ENCODE results near the gene FNDC3B. TPM values are rescaled to one million over a fixed set of nuclear protein-coding genes. Genes with fewer than 3 reads are reported as not detected.

Gene FNDC3B
- polyA plus RNA-seq, 1 donor: 25.9 TPM

DNA sequence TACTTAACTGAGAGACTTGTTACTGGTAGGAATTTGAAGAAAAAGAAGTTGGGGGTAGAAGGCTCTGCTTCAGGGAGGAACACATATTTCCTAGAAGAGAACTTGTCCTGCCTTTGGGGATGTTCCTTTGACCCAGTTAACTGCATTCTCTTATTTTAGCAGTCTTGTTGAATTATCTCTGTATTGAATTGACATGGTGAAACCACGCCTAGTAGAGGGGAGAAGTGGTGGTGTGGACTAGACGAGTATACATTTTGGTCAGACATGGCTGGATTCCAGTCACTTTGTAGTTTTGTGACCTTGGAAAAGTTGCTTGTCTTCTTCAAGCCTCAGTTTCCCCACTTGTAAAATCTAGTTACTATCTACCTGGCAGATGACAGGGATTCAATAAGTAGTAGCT, 87.8 kb downstream of the FNDC3B start:
- Histone ChIP-seq H3K27me3 (ENCODE audit: control insufficient read depth, insufficient read depth, low read length) (no peaks in the 10 kb centered on the region), H3K4me3 (ENCODE audit: low read length) (no peak overlapping the region), H3K36me3 (ENCODE audit: control insufficient read depth, insufficient read depth, low read length) (peaks cover 17% of the 10 kb centered on the region), H3K4me1 (ENCODE audit: control insufficient read depth, insufficient read depth, low read length) (peaks cover 9% of the 10 kb centered on the region), H3K9me3 (ENCODE audit: control insufficient read depth, low read depth, low read length) (peaks cover 3% of the 10 kb centered on the region), H3K27ac (ENCODE audit: low read length) (peak overlapping the region; percentile 5)
- no peak for DNase-seq
- no CpG with 5 or more reads among the region's 2 CpGs for WGBS (ENCODE audit: insufficient coverage, low lambda C conversion rate)

GRCh38 chr3:172127929-172128580, 88.7 kb downstream of the FNDC3B start:
- Histone ChIP-seq H3K4me1 (ENCODE audit: control insufficient read depth, insufficient read depth, low read length) (peaks cover 9% of the 10 kb centered on the region), H3K36me3 (ENCODE audit: control insufficient read depth, insufficient read depth, low read length) (peaks cover 11% of the 10 kb centered on the region), H3K4me3 (ENCODE audit: low read length) (no peak overlapping the region), H3K27ac (ENCODE audit: low read length) (no peak overlapping the region), H3K27me3 (ENCODE audit: control insufficient read depth, insufficient read depth, low read length) (no peaks in the 10 kb centered on the region), H3K9me3 (ENCODE audit: control insufficient read depth, low read depth, low read length) (peaks cover 3% of the 10 kb centered on the region)
- WGBS (ENCODE audit: insufficient coverage, low lambda C conversion rate): no CpG with 5 or more reads among the region's 6 CpGs
- no peak for DNase-seq

- Histone ChIP-seq H3K27me3 (ENCODE audit: control insufficient read depth, insufficient read depth, low read length) (no peaks in the 10 kb centered on the region), H3K27ac (ENCODE audit: low read length) (no peak overlapping the region), H3K4me3 (ENCODE audit: low read length) (no peak overlapping the region), H3K36me3 (ENCODE audit: control insufficient read depth, insufficient read depth, low read length) (peaks cover 8% of the 10 kb centered on the region), H3K9me3 (ENCODE audit: control insufficient read depth, low read depth, low read length) (peaks cover 3% of the 10 kb centered on the region), H3K4me1 (ENCODE audit: control insufficient read depth, insufficient read depth, low read length) (peaks cover 12% of the 10 kb centered on the region)
- no CpG with 5 or more reads among the region's 9 CpGs for WGBS (ENCODE audit: insufficient coverage, low lambda C conversion rate)
- DNase-seq: no peak
Measured at GRCh38 chr3:172128858-172129257, 89.5 kb downstream of the FNDC3B start.

DNA sequence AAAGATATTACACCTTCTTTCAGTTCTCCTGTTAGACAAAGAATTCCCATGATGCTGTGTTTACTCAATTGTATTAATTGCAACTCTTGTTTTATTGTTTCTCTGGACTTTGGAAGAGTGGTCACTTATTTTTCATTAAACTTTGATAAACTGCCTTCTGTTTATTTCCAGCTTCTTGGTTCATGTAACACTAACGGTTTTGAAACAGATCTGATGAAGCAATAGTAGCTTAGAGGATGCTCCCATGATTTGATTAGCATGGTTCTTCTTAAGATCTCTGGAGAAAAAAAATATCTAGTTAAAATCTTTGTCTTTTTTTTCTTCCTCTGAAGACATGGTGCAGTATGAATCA, 90.1 kb downstream of the FNDC3B start:
- peak overlapping the region; percentile 49 for H3K27ac ChIP-seq (ENCODE audit: low read length)
- peaks cover 2% of the 10 kb centered on the region for H3K36me3 ChIP-seq (ENCODE audit: control insufficient read depth, insufficient read depth, low read length)
- peaks cover 17% of the 10 kb centered on the region for H3K4me1 ChIP-seq (ENCODE audit: control insufficient read depth, insufficient read depth, low read length)
- peaks cover 3% of the 10 kb centered on the region for H3K9me3 ChIP-seq (ENCODE audit: control insufficient read depth, low read depth, low read length)
- DNase-seq: no peak
- 100% methylated on average over 1 of the region's 1 CpG for WGBS (ENCODE audit: insufficient coverage, low lambda C conversion rate)
- H3K27me3 ChIP-seq (ENCODE audit: control insufficient read depth, insufficient read depth, low read length): no peaks in the 10 kb centered on the region
- H3K4me3 ChIP-seq (ENCODE audit: low read length): no peak overlapping the region

GRCh38 chr3:172129850-172130716, 90.7 kb downstream of the FNDC3B start:
- peaks cover 3% of the 10 kb centered on the region for H3K9me3 ChIP-seq (ENCODE audit: control insufficient read depth, low read depth, low read length)
- peak; percentile 67 to 73 for DNase-seq
- no peaks in the 10 kb centered on the region for H3K27me3 ChIP-seq (ENCODE audit: control insufficient read depth, insufficient read depth, low read length)
- no peak overlapping the region for H3K4me3 ChIP-seq (ENCODE audit: low read length)
- peaks cover 17% of the 10 kb centered on the region for H3K4me1 ChIP-seq (ENCODE audit: control insufficient read depth, insufficient read depth, low read length)
- peak overlapping the region; percentile 67 for H3K27ac ChIP-seq (ENCODE audit: low read length)
- WGBS (ENCODE audit: insufficient coverage, low lambda C conversion rate): no CpG with 5 or more reads among the region's 16 CpGs
- H3K36me3 ChIP-seq (ENCODE audit: control insufficient read depth, insufficient read depth, low read length): no peaks in the 10 kb centered on the region

DNA sequence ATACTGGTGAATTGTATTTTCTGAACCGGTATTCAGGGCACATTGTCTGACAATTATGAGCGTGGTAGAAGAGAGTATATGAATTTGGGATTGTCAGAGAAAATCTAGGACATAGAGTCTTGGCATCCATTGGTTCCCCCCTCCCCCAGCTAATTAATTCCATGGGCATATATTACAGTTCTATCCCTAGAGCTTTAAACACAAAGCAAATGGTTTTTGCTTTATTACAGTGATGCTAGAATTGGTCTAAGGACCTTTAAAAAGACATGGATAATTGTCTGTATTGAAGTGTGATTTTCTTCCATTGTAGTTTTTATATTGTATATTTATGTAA, 91.3 kb downstream of the FNDC3B start:
- Histone ChIP-seq H3K4me3 (ENCODE audit: low read length) (no peak overlapping the region), H3K36me3 (ENCODE audit: control insufficient read depth, insufficient read depth, low read length) (peaks cover 3% of the 10 kb centered on the region), H3K4me1 (ENCODE audit: control insufficient read depth, insufficient read depth, low read length) (peaks cover 17% of the 10 kb centered on the region), H3K27me3 (ENCODE audit: control insufficient read depth, insufficient read depth, low read length) (no peaks in the 10 kb centered on the region), H3K27ac (ENCODE audit: low read length) (no peak overlapping the region), H3K9me3 (ENCODE audit: control insufficient read depth, low read depth, low read length) (peaks cover 3% of the 10 kb centered on the region)
- no peak for DNase-seq
- WGBS (ENCODE audit: insufficient coverage, low lambda C conversion rate): no CpG with 5 or more reads among the region's 2 CpGs

DNA sequence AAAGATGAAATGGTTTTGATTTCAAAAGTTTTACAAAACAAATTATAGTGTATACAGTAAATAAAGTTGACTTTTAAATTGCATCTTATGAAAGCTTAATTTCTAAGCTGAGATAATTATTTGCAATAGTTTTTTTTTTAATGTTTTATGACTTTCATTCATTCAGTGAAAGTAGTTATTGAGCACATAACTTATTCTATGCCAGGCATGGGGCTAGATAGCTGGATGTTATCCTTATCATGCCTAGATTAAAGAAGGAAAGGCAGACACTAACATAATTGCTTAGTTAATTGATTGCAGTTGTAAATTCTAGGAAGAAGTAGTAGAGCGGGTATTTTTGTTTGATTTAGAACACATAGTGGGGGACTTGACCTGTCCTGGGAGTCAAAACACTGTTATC, 92.4 kb downstream of the FNDC3B start:
- DNase-seq: no peak
- Histone ChIP-seq H3K4me3 (ENCODE audit: low read length) (no peak overlapping the region), H3K36me3 (ENCODE audit: control insufficient read depth, insufficient read depth, low read length) (peaks cover 9% of the 10 kb centered on the region), H3K27ac (ENCODE audit: low read length) (no peak overlapping the region), H3K9me3 (ENCODE audit: control insufficient read depth, low read depth, low read length) (peaks cover 3% of the 10 kb centered on the region), H3K4me1 (ENCODE audit: control insufficient read depth, insufficient read depth, low read length) (peaks cover 17% of the 10 kb centered on the region), H3K27me3 (ENCODE audit: control insufficient read depth, insufficient read depth, low read length) (no peaks in the 10 kb centered on the region)
- WGBS (ENCODE audit: insufficient coverage, low lambda C conversion rate): 100% methylated on average over 1 of the region's 1 CpG

DNA sequence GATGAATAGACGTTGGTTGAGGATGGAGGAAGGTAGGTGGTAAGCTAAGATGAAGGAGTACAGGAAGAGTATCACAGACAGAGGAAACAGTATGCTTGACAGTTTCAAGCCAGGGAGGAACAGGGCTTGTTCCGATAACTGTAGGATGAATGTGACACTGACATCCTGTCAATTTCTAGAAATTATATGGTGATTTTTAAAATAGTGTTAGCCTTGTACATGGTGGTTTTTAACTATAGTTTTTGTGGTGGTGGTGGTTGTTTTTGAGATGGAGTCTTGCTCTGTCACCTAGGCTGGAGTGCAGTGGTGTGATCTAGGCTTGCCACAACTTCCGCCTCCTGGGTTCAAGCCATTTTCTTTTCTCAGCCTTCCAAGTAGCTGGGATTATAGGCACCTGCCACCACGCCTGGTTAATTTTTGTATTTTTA, 92.8 kb downstream of the FNDC3B start:
- Histone ChIP-seq H3K27me3 (ENCODE audit: control insufficient read depth, insufficient read depth, low read length) (no peaks in the 10 kb centered on the region), H3K4me1 (ENCODE audit: control insufficient read depth, insufficient read depth, low read length) (peaks cover 17% of the 10 kb centered on the region), H3K36me3 (ENCODE audit: control insufficient read depth, insufficient read depth, low read length) (peaks cover 9% of the 10 kb centered on the region), H3K4me3 (ENCODE audit: low read length) (no peak overlapping the region), H3K9me3 (ENCODE audit: control insufficient read depth, low read depth, low read length) (peaks cover 3% of the 10 kb centered on the region), H3K27ac (ENCODE audit: low read length) (no peak overlapping the region)
- DNase-seq: no peak
- WGBS (ENCODE audit: insufficient coverage, low lambda C conversion rate): no CpG with 5 or more reads among the region's 4 CpGs

DNA sequence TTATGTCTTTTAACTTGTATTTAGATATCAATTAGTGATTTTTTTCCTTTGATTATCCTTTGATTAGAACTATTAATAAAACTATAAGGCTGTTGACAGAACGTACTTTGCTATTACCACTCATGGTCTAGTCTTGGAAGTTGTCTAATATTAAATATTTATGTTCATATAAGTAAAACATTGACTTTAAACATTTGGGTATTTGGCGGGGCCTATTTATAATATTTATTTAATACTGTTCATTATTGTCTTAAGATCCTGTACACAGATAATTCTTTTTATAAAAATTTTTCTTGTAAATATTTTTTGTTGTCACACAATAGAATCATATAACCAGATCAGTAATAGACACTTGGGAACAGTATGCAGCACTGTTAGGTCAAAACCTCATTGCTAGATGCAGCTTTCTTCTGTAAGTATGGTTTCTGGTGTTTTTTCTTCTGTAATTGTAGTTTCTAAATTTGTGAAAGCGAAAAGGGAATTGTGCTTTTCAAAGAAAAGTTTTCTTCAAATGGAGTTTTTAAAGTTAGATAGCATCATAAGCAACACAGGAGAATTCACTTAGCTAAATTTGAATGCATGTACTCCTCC, 93.4 kb downstream of the FNDC3B start:
- Histone ChIP-seq H3K4me1 (ENCODE audit: control insufficient read depth, insufficient read depth, low read length) (peaks cover 18% of the 10 kb centered on the region), H3K9me3 (ENCODE audit: control insufficient read depth, low read depth, low read length) (peaks cover 3% of the 10 kb centered on the region), H3K36me3 (ENCODE audit: control insufficient read depth, insufficient read depth, low read length) (peaks cover 9% of the 10 kb centered on the region), H3K27ac (ENCODE audit: low read length) (no peak overlapping the region), H3K27me3 (ENCODE audit: control insufficient read depth, insufficient read depth, low read length) (no peaks in the 10 kb centered on the region), H3K4me3 (ENCODE audit: low read length) (no peak overlapping the region)
- WGBS (ENCODE audit: insufficient coverage, low lambda C conversion rate): 89% methylated on average over 3 of the region's 3 CpGs
- no peak for DNase-seq

DNA sequence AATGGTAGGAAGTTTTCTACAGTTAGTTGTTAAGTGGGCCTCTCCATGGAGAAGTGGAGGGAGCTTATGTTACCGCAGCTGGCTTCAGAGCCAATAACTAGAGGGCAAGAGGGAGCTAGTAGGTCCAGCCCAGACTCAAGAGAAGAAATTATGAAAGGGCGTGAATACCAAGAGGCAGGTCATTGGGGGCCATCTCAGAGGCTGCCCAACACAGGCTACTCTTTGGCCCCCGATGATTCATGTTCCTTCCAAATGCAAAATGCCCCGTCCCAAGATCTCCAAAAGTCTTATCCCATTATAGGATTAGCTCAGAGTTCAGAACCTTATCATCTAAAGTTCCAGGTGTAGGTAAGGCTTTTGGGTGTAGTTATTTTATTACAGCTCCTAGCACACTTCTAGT, 94.5 kb downstream of the FNDC3B start:
- H3K4me3 ChIP-seq (ENCODE audit: low read length): no peak overlapping the region
- H3K36me3 ChIP-seq (ENCODE audit: control insufficient read depth, insufficient read depth, low read length): peaks cover 9% of the 10 kb centered on the region
- H3K27ac ChIP-seq (ENCODE audit: low read length): peak overlapping the region; percentile 27
- no peaks in the 10 kb centered on the region for H3K27me3 ChIP-seq (ENCODE audit: control insufficient read depth, insufficient read depth, low read length)
- peak in 1 of 2 donors; percentile 12 for DNase-seq
- peaks cover 2% of the 10 kb centered on the region for H3K9me3 ChIP-seq (ENCODE audit: control insufficient read depth, low read depth, low read length)
- WGBS (ENCODE audit: insufficient coverage, low lambda C conversion rate): no CpG with 5 or more reads among the region's 4 CpGs
- peaks cover 19% of the 10 kb centered on the region for H3K4me1 ChIP-seq (ENCODE audit: control insufficient read depth, insufficient read depth, low read length)
